ENCODE measurements around the gene ANAPC4. TPM values are rescaled to one million over a fixed set of nuclear protein-coding genes. Genes with fewer than 3 reads are reported as not detected.

Gene ANAPC4
- total and polyA plus RNA-seq, 12 donors = 14.0 to 95.4 (median 33.9) TPM

GRCh38 chr4:25427871-25428270, 50.8 kb downstream of the ANAPC4 start:
- no peaks in the 10 kb centered on the region for H3K27me3 ChIP-seq
- no peaks in the 10 kb centered on the region for H3K9me3 ChIP-seq (replicated peaks in 1 of 3)
- intact Hi-C loops (cut with DNase I) = no loop called here
- TF ChIP-seq CTCF (IDR thresholded peaks at IDR 0.05) (no peak), POLR2A (IDR thresholded peaks at IDR 0.05) (no peak)
- no peak overlapping the region for H3K27ac ChIP-seq
- peaks cover 0 to 6% of the 10 kb centered on the region in 2 donors for H3K4me1 ChIP-seq (replicated peaks in 1 of 2)
- no peak overlapping the region for H3K4me3 ChIP-seq
- 86 to 94% (median 91%) methylated on average over 3 to 5 of the region's 5 CpGs for WGBS, 4 donors
- H3K36me3 ChIP-seq (replicated peaks in 1 of 2) = no peaks in the 10 kb centered on the region
- DNase-seq = no peak

GRCh38 chr4:25430630-25431029, 53.6 kb downstream of the ANAPC4 start:
- no peak overlapping the region for H3K4me3 ChIP-seq
- no peaks in the 10 kb centered on the region for H3K36me3 ChIP-seq (replicated peaks in 1 of 2)
- no peak for TF ChIP-seq POLR2A (IDR thresholded peaks at IDR 0.05)
- no peak for TF ChIP-seq CTCF (IDR thresholded peaks at IDR 0.05)
- H3K4me1 ChIP-seq (replicated peaks in 1 of 2) = peaks cover 0 to 6% of the 10 kb centered on the region in 2 donors
- 80 to 94% (median 91%) methylated on average over 4 to 5 of the region's 5 CpGs for WGBS, 4 donors
- no peaks in the 10 kb centered on the region for H3K27me3 ChIP-seq
- no peak overlapping the region for H3K27ac ChIP-seq
- no peaks in the 10 kb centered on the region for H3K9me3 ChIP-seq (replicated peaks in 1 of 3)
- intact Hi-C loops (cut with DNase I) = no loop called here
- DNase-seq = no peak

- H3K27me3 ChIP-seq = no peaks in the 10 kb centered on the region
- DNase-seq = no peak
- H3K36me3 ChIP-seq (replicated peaks in 1 of 2) = no peaks in the 10 kb centered on the region
- intact Hi-C loops (cut with DNase I) = no loop called here
- WGBS, 4 donors = 86 to 91% (median 90%) methylated on average over 10 to 14 of the region's 14 CpGs
- H3K27ac ChIP-seq = no peak overlapping the region
- no peak overlapping the region for H3K4me3 ChIP-seq
- peaks cover 0 to 2% (median 0%) of the 10 kb centered on the region in 3 donors for H3K9me3 ChIP-seq (replicated peaks in 1 of 3)
- TF ChIP-seq POLR2A (IDR thresholded peaks at IDR 0.05) (no peak), CTCF (IDR thresholded peaks at IDR 0.05) (no peak)
- H3K4me1 ChIP-seq (replicated peaks in 1 of 2) = peaks cover 0 to 6% of the 10 kb centered on the region in 2 donors
These were observed 57.1 kb downstream of the ANAPC4 start for GRCh38 chr4:25433966-25434827.

GRCh38 chr4:25437926-25438325, 60.9 kb downstream of the ANAPC4 start:
- intact Hi-C loops (cut with DNase I) = no loop called here
- TF ChIP-seq CTCF (IDR thresholded peaks at IDR 0.05) (no peak), POLR2A (IDR thresholded peaks at IDR 0.05) (no peak)
- DNase-seq = no peak
- Histone ChIP-seq H3K27me3 (no peaks in the 10 kb centered on the region), H3K27ac (no peak overlapping the region), H3K36me3 (replicated peaks in 1 of 2) (no peaks in the 10 kb centered on the region), H3K9me3 (replicated peaks in 1 of 3) (peaks cover 0 to 6% (median 0%) of the 10 kb centered on the region in 3 donors), H3K4me1 (replicated peaks in 1 of 2) (peaks cover 5 to 17% of the 10 kb centered on the region in 2 donors), H3K4me3 (no peak overlapping the region)
